ENCODE measurements around the gene GBE1.

Gene GBE1

DNA sequence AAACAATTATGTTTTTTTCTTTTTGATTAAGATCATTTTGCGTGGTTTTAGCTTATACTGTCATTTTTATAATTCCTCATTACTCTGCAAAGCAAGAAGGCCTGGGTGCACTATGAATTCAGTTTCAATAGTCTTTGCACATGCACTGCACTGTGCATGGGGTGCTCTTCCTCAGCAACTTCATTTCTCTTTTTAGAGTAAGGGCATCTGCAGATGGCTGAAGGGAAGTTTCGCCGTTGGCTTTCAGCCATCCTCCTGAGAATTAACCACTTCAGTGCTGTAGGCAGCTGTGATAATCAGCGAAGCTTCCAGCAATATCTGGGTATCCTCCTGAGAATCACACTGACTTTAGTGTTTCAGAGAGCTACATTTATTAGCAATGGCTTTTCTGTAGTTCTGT is 284.8 kb downstream of the GBE1 start:
- in situ Hi-C loops (cut with MboI; ENCODE audit: low sequenced_read_pairs): no loop called here

DNA sequence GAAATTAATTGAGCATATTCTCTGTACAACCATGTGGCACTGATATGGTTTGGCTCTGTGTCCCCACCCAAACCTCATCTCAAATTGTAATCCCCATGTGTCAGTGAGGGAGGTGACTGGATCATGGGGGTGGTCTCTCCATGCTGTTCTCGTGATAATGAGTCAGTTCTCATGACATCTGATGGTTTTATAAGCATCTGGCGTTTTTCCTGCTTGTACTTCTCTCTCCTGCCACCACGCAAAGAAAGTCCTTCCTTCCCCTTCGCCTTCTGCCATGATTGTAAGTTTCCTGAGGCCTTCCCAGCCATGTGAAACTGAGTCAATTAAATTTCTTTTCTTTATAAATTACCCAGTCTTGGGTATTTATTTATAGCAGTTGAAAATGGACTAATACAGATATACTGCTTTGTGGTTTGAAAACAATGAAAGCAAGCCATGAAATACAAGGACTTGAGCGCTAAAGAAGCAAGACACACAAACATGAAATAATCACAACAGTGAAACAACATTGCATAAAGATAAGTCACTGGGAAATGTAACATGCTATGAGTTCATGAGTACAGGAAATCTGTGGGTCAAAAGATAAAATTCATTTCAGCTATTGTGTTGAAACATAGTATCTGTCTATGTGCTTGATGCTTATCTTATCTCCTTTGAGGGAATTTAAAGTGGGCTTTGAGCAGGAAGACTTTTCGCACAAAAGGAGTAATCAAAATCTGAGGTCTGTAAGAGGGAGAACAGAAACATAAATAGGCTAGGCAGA is 288.7 kb downstream of the GBE1 start:
- in situ Hi-C loops (cut with MboI; ENCODE audit: low sequenced_read_pairs): no loop called here

DNA sequence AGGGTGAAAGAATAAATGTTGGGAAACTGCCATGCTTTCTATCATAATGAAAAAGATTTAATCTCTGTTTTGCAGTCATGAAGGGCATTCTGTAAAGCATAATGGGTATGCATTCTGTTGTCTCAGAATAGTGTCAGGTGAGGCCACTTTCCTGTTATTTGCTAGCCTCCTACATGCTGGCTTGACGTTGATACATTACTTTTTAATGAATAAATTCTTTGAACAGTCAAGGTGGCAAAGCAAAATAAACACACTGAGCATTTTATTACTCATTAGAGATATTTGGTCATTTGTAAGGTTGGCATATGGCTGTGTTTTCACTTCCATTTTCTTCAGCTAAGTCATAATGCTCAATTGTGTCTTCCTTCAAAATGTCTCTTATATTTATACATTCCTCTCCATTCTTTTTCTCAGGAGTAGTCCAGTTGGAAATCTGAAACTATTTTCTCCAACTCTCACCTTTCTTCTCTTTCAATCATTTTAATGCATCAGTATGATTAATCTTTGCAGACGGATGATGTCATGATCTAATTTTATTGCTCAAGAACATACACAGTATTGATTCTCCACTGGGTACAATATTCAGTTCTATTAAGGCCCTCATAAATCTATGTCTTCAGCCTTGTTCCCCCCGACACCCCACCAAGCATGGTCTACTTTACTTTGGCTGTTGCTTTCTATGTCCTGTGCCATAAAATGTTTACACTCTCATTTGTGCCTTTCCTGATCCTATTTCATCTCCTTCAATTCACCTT is 290.7 kb downstream of the GBE1 start:
- in situ Hi-C loops (cut with MboI; ENCODE audit: low sequenced_read_pairs): no loop called here

DNA sequence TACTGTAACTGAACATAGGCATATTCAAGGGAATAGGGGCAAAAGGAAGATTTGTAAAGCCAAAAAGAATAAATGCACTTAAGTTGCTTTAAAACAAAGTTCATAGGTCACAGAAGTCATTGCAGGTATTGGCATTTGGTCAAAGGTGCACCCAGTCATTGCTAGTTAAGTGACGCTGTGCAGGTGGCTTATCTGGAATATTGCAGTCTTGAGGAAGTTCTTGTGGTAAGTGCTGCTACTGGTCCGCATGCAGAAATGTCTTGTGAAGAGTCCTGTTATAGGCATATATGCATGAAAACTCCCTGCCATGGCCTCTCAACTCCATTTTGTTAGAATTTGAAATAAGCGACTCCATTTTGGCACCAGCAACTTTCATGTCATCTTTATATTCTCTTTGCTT is 293.1 kb downstream of the GBE1 start:
- in situ Hi-C loops (cut with MboI; ENCODE audit: low sequenced_read_pairs): no loop called here

DNA sequence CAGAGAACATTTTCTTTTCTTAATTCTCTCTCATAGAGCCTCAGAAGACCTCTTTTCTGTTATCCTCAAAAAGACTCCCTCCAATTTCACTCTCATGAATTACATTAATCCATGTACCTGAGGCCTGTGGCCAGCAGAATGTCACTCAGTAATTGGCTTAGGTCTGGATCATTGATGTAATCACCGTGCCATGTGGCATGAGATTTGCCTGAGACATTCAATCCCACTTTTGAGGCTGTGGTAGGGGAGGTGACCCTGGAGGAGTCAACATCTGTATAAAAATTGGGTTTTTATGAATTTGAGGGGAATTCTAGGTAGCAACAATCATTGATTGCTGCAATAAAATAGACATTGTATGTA is 295.3 kb downstream of the GBE1 start:
- in situ Hi-C loops (cut with MboI; ENCODE audit: low sequenced_read_pairs): no loop called here

DNA sequence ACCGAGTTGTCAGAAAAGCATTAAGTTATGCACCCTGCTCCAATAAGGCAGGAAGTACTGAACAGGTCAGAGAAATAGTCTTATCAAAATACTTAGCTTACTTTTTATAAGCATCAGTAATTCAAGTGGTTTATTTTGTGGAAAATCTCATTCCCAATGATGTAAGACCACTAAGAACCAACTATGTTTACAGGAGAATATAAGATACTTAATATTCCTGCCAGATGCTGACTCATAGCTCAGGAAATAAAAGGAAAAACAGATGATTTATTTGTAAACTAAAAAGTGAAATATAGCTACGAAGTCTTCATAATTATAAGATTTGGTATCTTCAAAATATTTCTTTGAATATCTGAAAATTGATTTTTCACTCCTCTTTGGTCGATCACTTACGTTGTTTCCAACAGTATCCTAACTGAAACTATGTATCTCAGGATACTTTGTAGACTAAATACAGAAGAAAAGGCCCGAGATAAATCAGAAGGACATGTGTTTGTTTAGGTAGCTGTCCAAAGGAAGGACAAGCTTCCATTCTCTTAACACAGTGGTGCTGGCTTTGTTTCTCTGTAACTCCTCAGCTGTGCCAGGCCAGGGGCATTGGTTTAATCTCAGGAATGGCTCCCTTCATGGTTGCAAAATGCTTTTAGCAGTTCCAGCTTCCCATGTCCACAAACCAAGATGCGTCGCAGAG is 295.8 kb downstream of the GBE1 start:
- in situ Hi-C loops (cut with MboI; ENCODE audit: low sequenced_read_pairs): no loop called here

DNA sequence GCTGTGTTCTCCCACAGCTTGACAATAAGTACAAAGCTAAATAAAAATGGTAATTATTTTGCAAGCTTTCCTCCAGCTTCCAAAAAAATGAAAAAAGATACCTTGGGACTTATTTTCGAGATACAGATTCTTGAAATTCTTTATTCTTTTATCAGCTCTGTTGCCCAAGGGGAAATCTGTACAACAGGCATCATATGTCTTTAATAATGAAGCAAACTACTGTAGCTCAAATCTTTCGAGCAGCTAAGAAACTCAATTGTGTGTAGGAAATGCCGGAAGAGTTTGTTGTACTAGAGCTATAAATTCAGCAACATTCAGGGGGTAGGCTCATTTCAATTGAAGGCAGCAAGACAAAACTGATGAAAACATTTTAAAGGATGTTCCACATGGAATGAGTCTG is 297.7 kb downstream of the GBE1 start:
- in situ Hi-C loops (cut with MboI; ENCODE audit: low sequenced_read_pairs): no loop called here

DNA sequence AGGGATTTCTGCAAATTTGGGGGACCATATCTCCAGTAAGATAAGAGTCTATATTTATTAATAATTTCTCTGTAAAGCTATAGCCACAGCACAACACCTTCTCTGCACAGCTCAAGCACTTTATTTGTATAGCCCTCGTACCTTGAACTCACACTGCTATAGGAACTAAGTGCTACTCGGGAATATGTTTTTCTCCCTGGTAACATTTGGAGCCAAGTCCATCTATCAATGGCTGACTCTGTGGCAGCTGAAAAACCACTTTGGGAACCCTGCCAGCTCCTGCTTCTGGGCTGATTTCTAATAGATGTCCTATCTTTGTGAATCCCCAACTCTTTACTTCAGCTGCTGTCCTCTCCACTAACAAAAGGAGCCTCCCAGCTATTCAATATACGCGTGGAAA is 298.5 kb downstream of the GBE1 start:
- in situ Hi-C loops (cut with MboI; ENCODE audit: low sequenced_read_pairs): no loop called here

DNA sequence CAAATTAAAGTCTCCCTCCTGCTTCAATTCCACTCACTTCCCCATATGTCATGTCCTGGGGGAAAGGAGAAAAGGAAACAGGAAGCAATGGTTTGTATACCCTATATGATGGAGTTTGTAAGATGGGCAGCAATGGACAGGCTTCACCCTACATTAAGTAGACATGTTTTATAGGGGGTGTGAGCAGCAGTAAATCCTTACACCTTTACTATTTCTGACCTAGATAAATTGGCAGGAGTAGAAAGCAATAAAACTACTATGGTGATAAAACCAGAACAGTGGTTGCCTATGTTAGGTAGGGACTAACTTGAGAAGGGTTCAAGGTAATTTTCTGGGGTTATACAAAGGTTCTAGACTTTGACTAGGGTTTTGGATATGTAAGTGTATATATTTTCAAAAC is 301.7 kb downstream of the GBE1 start:
- in situ Hi-C loops (cut with MboI; ENCODE audit: low sequenced_read_pairs): no loop called here

DNA sequence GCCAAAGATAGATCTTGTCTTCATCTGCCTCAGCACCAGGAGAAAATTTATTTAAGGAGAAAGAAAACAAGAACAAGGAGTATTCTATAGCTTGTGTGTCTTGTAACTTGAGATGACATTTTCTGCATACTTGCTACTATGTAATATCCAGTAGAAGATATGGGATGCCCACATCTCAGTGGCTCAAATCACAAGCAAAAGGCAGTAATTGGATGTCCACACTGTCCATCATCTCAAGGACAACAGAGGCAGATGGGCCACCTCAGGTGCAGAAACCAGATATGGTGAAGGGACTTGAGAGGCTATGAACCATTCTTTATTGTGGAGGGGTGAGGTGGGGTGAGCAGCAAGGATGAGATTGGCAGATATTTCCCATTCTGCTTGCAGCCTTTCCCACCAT is 309.0 kb downstream of the GBE1 start:
- in situ Hi-C loops (cut with MboI; ENCODE audit: low sequenced_read_pairs): no loop called here

DNA sequence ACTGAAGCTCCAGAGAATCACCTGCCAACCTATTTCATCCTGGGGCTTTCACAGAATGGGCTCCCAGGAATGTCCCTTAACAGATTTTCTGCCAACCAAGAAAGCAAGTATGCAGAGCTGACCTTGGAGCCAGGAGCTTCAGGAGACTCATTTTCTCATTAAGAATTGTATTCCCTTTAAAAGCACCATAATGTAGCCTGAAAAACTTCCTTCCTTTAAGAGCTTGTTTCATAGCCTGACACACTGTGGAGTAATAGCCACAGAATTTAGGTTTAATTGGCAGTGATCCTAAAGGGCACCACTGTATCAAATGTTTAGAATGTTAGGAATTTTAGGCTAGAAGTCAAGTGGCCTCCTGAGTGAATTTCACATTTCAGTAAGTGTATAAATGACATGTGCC is 309.8 kb downstream of the GBE1 start:
- in situ Hi-C loops (cut with MboI; ENCODE audit: low sequenced_read_pairs): no loop called here

DNA sequence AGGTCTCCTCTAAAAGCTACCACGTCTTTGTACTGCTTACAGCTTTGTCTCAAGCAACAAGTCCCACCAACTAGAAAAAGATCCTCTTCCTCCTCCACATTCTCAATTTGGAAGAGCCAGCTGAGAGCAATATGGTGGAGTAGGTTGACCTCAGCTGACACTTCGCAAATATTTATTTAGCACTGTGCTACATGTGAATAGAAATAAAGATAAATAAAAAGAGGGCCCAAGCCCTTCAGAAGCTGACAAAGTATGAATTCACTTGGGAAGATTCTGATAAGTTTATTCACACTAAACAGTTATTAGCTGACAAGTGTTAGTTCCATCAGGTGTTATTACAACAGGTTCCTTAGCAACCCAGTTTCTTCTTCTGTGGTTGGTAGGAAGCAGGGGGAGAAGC is 310.3 kb downstream of the GBE1 start:
- in situ Hi-C loops (cut with MboI; ENCODE audit: low sequenced_read_pairs): no loop called here

DNA sequence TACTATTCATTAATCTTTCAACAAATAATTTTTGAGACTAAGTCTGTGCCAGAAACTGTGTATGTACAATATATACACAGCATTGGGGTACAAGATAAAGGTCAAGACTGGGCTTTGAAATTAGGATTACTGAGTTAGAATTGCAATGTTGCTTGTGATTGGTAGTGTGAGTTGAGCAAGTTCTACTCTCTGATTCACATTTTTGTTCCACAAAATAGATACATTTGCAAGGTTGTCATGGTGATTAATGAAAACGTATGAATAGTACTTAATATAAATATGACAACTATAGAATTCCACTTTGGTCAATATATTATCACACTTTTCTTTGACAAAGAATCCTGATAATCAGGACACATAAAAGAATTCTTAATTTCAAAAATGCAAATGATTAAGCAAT is 314.6 kb downstream of the GBE1 start:
- in situ Hi-C loops (cut with MboI; ENCODE audit: low sequenced_read_pairs): no loop called here

DNA sequence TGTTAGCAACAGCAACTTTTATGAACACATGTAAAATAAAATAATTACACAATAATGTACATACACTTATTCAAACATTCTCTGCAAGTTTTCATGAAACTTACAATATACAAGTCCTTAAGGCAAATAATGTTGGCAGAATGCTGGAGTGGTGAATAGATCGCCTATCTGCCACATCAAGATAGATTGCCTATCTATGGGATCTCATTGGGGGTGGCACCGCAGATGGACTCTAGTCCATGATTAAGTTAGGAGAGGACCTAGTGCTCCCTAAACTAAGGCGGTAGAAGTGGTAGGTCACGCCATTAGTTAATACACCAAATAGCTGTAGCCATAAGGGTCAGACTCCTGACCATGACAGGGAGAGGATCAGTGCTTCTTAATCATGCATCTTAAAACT is 315.7 kb downstream of the GBE1 start:
- in situ Hi-C loops (cut with MboI; ENCODE audit: low sequenced_read_pairs): no loop called here

DNA sequence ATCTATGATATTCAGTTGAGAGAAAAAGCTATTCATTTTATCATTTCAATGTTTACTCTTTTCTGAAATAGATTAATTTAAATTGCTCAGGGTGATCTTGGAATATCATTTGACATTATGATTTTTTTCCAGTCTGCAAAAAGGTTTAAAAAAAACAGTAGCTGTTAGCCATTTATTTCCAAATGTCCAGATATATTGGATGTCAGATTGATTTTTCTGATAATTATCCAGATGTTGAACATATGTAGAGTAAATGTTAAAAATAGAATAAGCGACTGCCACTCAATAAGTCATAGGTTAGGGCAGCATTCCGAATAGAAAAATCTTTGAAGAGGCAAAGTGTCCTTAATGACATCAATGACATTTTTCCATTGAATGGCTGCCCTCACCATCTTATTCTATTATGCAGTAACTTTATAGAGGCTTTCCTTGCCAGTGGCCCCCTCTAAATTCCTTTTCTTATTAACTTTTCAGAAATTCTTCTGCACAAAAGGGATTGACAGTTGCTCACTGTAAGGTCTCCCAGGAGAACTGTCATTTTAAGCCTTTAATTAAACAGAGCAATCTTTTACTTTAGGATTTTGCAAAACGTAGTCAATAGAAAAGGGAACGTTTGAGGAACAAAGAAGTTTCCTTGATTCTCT is 316.5 kb downstream of the GBE1 start:
- in situ Hi-C loops (cut with MboI; ENCODE audit: low sequenced_read_pairs): no loop called here

DNA sequence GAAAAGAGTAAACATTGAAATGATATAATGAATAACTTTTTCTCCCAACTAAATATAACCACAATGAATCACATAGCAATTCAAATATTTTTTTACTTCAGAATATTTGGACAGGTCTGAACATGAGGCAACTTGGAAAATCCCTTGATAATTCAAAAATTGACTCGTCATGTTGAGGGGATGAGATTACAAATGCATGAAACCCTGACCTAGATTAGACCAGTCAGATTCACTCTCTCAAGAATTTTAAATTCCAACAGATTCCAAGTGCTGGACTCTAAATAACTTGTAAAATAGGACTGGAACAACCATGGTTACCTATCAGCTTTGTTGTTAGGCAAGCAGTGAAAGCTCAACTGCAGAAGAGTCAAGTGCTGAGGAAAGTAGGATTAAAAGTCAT is 317.5 kb downstream of the GBE1 start:
- in situ Hi-C loops (cut with MboI; ENCODE audit: low sequenced_read_pairs): no loop called here

DNA sequence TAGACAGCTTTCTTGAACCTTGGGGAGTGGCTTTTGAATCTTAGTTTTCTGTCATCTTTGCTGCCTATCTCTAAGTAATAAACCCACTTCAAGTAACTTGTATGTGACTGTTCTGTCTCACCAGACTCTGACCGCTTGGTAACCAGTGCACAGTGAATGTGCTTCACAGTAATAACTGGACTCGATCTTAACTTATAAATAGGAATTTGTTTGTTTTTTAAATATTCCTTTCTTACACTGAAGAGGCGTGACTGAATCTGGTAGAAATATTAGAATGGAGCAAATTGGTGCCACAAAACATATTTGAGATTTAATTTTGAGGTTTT is 318.0 kb downstream of the GBE1 start:
- in situ Hi-C loops (cut with MboI; ENCODE audit: low sequenced_read_pairs): no loop called here

DNA sequence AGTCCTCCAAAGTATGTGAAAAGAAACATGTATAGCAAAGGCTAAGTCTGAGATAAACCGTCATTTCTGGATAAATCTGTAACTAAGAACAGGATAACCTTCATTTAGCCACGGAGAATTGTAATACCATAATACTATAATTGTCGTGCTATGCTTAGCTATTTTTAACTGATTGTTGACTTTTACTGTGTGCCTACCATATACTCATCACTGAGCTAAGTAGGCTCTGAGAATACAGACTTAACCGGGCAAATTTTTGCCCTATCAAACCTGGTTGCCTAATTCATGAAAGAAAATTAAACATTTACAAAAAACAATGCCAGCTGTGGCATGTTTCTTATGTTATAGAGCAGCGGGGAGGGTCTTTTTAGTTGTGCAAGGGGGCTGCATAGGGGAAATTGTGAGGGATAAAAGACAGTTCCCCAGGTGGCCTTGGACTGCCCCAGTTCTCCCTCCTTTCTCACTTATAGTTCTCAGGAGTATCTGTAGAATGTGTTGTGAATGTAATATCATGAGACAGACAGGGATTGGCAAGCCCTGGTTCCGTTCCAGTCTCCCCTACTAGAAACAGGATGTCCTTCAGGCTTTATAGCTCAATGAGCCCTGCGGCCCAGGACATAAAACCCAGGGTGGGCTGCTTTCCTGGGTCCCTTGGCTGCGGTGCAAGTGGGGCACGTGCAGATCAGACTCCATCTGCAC is 318.5 kb downstream of the GBE1 start:
- in situ Hi-C loops (cut with MboI; ENCODE audit: low sequenced_read_pairs): no loop called here

DNA sequence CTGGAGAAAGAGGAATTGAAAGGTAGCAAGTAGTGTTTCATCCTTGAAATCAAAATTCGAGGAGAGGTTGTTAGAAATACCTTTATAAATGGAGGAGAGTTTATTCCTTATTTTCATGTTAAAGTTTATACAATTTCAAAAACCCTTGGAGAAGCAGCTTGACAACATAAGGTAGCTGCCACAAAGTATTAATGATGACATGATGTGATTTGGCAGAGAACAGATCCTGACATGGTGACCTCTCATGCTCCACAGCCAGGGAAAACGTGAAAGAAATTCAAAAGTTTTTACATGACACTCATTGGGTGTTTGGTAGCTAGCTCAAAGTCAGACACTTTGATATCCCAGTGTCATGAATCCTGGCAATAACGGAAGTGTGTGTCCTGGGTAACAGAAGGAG is 320.8 kb downstream of the GBE1 start:
- in situ Hi-C loops (cut with MboI; ENCODE audit: low sequenced_read_pairs): no loop called here

Data from hTERT RPE-1 (cell line).